B cell (primary cell): ENCODE measurements around the gene FOXP4.

Experiments
- CTCF ChIP-seq: fragments of 200-600 bp; IDR thresholded peaks from one replicate; pipeline ENCODE4 v1.8.0; 2022; ENCODE audit warnings: antibody characterized with exemption, mild to moderate bottlenecking
- EZH2 ChIP-seq: IDR thresholded peaks from 2 replicates; pipeline ENCODE4 v1.6.1; 2012; ENCODE audit warnings: borderline replicate concordance, low read depth, mild to moderate bottlenecking, moderate library complexity, low read length; ENCODE audit not compliant: insufficient read depth, poor library complexity, severe bottlenecking

GRCh38 chr6:41593406-41593805 is 47.2 kb downstream of the FOXP4 start:
- TF ChIP-seq EZH2 = no peak
- TF ChIP-seq CTCF = no peak
